Stimulated activated effector memory CD8-positive, alpha-beta T cell treated with anti-CD3 and anti-CD28 coated beads, Interleukin-12 subunit alpha, Interleukin-12 subunit beta, amount 100 ng/mL, for 72 hours (primary cell): ENCODE measurements around the gene PRUNE2.
"Not testable (repeated sequence)": the region's sequence is repeated elsewhere in the genome, so short reads cannot be mapped to it uniquely, and the experiment has no call there.

Experiments
- ATAC-seq: fragments of 150-1000 bp; cut with Tn5 transposase; 2 replicates; pipeline ENCODE4 v1.10.0; 2021
- DNase-seq, 2 donors: peaks; one replicate each; pipeline ENCODE4 v3.0.0; 2021 to 2022; ENCODE audit warnings: low spot score in 2 of 2
- H3K27ac Mint-ChIP-seq: one replicate; pipeline ENCODE4 v1.8.0; 2022; ENCODE audit warnings: mild to moderate bottlenecking, mixed read lengths
- H3K36me3 Mint-ChIP-seq: one replicate; pipeline ENCODE4 v1.8.0; 2022; ENCODE audit warnings: mild to moderate bottlenecking, mixed read lengths
- H3K4me1 Mint-ChIP-seq: one replicate; pipeline ENCODE4 v1.8.0; 2022; ENCODE audit warnings: mixed read lengths
- H3K4me3 Mint-ChIP-seq: one replicate; pipeline ENCODE4 v1.8.0; 2022; ENCODE audit warnings: mild to moderate bottlenecking, mixed read lengths
- H3K9me3 Mint-ChIP-seq: one replicate; pipeline ENCODE4 v1.8.0; 2022; ENCODE audit warnings: mixed read lengths

Gene PRUNE2

GRCh38 chr9:76667521-76667957 is 238.4 kb downstream of the PRUNE2 start:
- Mint-ChIP-seq H3K4me3 (no peak overlapping the region), H3K9me3 (no peaks in the 10 kb centered on the region), H3K36me3 (no peaks in the 10 kb centered on the region), H3K4me1 (peaks cover 5% of the 10 kb centered on the region), H3K27ac (peak overlapping the region; percentile 13)
- no peak for DNase-seq
- ATAC-seq, result no peak

GRCh38 chr9:76665966-76666365 is 239.9 kb downstream of the PRUNE2 start:
- not testable (repeated sequence) for H3K4me1 Mint-ChIP-seq, DNase-seq, H3K36me3 Mint-ChIP-seq, H3K9me3 Mint-ChIP-seq, ATAC-seq, H3K27ac Mint-ChIP-seq, H3K4me3 Mint-ChIP-seq

GRCh38 chr9:76665458-76665857 is 240.5 kb downstream of the PRUNE2 start:
- DNase-seq (no peak), ATAC-seq (no peak)
- H3K4me3 Mint-ChIP-seq, result no peak overlapping the region
- peaks cover 5% of the 10 kb centered on the region for H3K4me1 Mint-ChIP-seq
- H3K9me3 Mint-ChIP-seq, result no peaks in the 10 kb centered on the region
- no peaks in the 10 kb centered on the region for H3K36me3 Mint-ChIP-seq
- no peak overlapping the region for H3K27ac Mint-ChIP-seq

- DNase-seq, result no peak
- Mint-ChIP-seq H3K36me3 (no peaks in the 10 kb centered on the region), H3K27ac (no peak overlapping the region), H3K4me3 (no peak overlapping the region), H3K9me3 (no peaks in the 10 kb centered on the region), H3K4me1 (peaks cover 5% of the 10 kb centered on the region)
- no peak for ATAC-seq
These were observed 241.8 kb downstream of the PRUNE2 start for GRCh38 chr9:76664120-76664519.

GRCh38 chr9:76662476-76663281 is 243.2 kb downstream of the PRUNE2 start:
- Mint-ChIP-seq H3K4me1 (peaks cover 10% of the 10 kb centered on the region), H3K27ac (no peak overlapping the region), H3K4me3 (no peak overlapping the region), H3K9me3 (no peaks in the 10 kb centered on the region), H3K36me3 (no peaks in the 10 kb centered on the region)
- ATAC-seq (peak; percentile 60), DNase-seq (no peak)

- ATAC-seq (peak; percentile 83), DNase-seq (no peak)
- Mint-ChIP-seq H3K36me3 (no peaks in the 10 kb centered on the region), H3K4me1 (peaks cover 35% of the 10 kb centered on the region), H3K4me3 (no peak overlapping the region), H3K27ac (no peak overlapping the region), H3K9me3 (no peaks in the 10 kb centered on the region)
These were observed 247.2 kb downstream of the PRUNE2 start for GRCh38 chr9:76658510-76659231.

- no peaks in the 10 kb centered on the region for H3K9me3 Mint-ChIP-seq
- no peak overlapping the region for H3K27ac Mint-ChIP-seq
- no peak for ATAC-seq
These were observed 248.6 kb downstream of the PRUNE2 start for GRCh38 chr9:76657265-76657664.

GRCh38 chr9:76655971-76656370 is 249.9 kb downstream of the PRUNE2 start:
- DNase-seq (no peak), ATAC-seq (no peak)
- Mint-ChIP-seq H3K27ac (no peak overlapping the region), H3K36me3 (no peaks in the 10 kb centered on the region), H3K9me3 (no peaks in the 10 kb centered on the region), H3K4me3 (no peak overlapping the region), H3K4me1 (peaks cover 39% of the 10 kb centered on the region)

More at GRCh38 chr9:76657265-76657664, 248.6 kb downstream of the PRUNE2 start:
- no peaks in the 10 kb centered on the region for H3K36me3 Mint-ChIP-seq
- no peak for DNase-seq
- H3K4me1 Mint-ChIP-seq, result peaks cover 30% of the 10 kb centered on the region
- no peak overlapping the region for H3K4me3 Mint-ChIP-seq

- H3K27ac Mint-ChIP-seq, result peak overlapping the region; percentile 48
- peak; percentile 66 for ATAC-seq
- no peaks in the 10 kb centered on the region for H3K36me3 Mint-ChIP-seq
- DNase-seq, result no peak
- no peaks in the 10 kb centered on the region for H3K9me3 Mint-ChIP-seq
- H3K4me1 Mint-ChIP-seq, result peaks cover 44% of the 10 kb centered on the region
- peak overlapping the region; percentile 14 for H3K4me3 Mint-ChIP-seq
These were observed 250.8 kb downstream of the PRUNE2 start for GRCh38 chr9:76655121-76655541.

GRCh38 chr9:76654575-76654974 is 251.3 kb downstream of the PRUNE2 start:
- no peaks in the 10 kb centered on the region for H3K9me3 Mint-ChIP-seq
- peaks cover 44% of the 10 kb centered on the region for H3K4me1 Mint-ChIP-seq
- ATAC-seq, result no peak
- H3K4me3 Mint-ChIP-seq, result peak overlapping the region; percentile 14
- peak overlapping the region; percentile 48 for H3K27ac Mint-ChIP-seq
- H3K36me3 Mint-ChIP-seq, result no peaks in the 10 kb centered on the region
- DNase-seq, result no peak

- no peak for DNase-seq
- Mint-ChIP-seq H3K36me3 (no peaks in the 10 kb centered on the region), H3K4me3 (no peak overlapping the region), H3K27ac (no peak overlapping the region), H3K9me3 (no peaks in the 10 kb centered on the region), H3K4me1 (peaks cover 44% of the 10 kb centered on the region)
- no peak for ATAC-seq
These were observed 251.9 kb downstream of the PRUNE2 start for GRCh38 chr9:76654051-76654461.

GRCh38 chr9:76652894-76653293 is 253.0 kb downstream of the PRUNE2 start:
- Mint-ChIP-seq H3K27ac (no peak overlapping the region), H3K36me3 (no peaks in the 10 kb centered on the region), H3K9me3 (no peaks in the 10 kb centered on the region), H3K4me3 (no peak overlapping the region), H3K4me1 (peaks cover 39% of the 10 kb centered on the region)
- no peak for ATAC-seq
- no peak for DNase-seq

- Mint-ChIP-seq H3K9me3 (no peaks in the 10 kb centered on the region), H3K4me3 (peak overlapping the region; percentile 19), H3K27ac (peak overlapping the region; percentile 53), H3K4me1 (peaks cover 33% of the 10 kb centered on the region), H3K36me3 (no peaks in the 10 kb centered on the region)
- no peak for DNase-seq
- no peak for ATAC-seq
These were observed 254.7 kb downstream of the PRUNE2 start for GRCh38 chr9:76651119-76651705.

GRCh38 chr9:76650692-76651091 is 255.2 kb downstream of the PRUNE2 start:
- Mint-ChIP-seq H3K36me3 (no peaks in the 10 kb centered on the region), H3K4me3 (peak overlapping the region; percentile 19), H3K27ac (peak overlapping the region; percentile 53), H3K9me3 (no peaks in the 10 kb centered on the region), H3K4me1 (peaks cover 28% of the 10 kb centered on the region)
- ATAC-seq (no peak), DNase-seq (no peak)

- no peak overlapping the region for H3K4me3 Mint-ChIP-seq
- no peaks in the 10 kb centered on the region for H3K36me3 Mint-ChIP-seq
- H3K4me1 Mint-ChIP-seq, result peaks cover 20% of the 10 kb centered on the region
- H3K9me3 Mint-ChIP-seq, result no peaks in the 10 kb centered on the region
- DNase-seq, result no peak
- no peak overlapping the region for H3K27ac Mint-ChIP-seq
- ATAC-seq, result no peak
These were observed 256.0 kb downstream of the PRUNE2 start for GRCh38 chr9:76649894-76650293.
